Psoas muscle (tissue), 8 donors: ENCODE results near the gene THAP4. TPM values are rescaled to one million over a fixed set of nuclear protein-coding genes. Genes with fewer than 3 reads are reported as not detected.

ENCODE experiments used
- ATAC-seq, 4 donors: fragments of 200-7000 bp; cut with Tn5 transposase; one replicate each; pipeline ENCODE4 v1.9.1; 2020; ENCODE audit warnings: moderate library complexity in 3 of 4, mild to moderate bottlenecking in 2 of 4
- DNase-seq, 2 donors: peaks; one replicate each; pipeline ENCODE4 v3.0.0-alpha.2; 2020
- H3K27ac ChIP-seq: fragments of 200-600 bp; one replicate; pipeline ENCODE4 v1.8.0; 2022
- H3K27me3 ChIP-seq, 3 donors: fragments of 200-600 bp in 1 of 3; one replicate each; pipeline versions ENCODE4 v1.6.1 to v1.8.0; 2013 to 2022; ENCODE audit warnings: low read length in 2 of 3, mild to moderate bottlenecking in 2 of 3, moderate library complexity in 1 of 3; ENCODE audit not compliant: insufficient read depth in 3 of 3
- H3K36me3 ChIP-seq, 2 donors: fragments of 200-600 bp in 1 of 2; one replicate each; pipeline versions ENCODE4 v1.6.1 to v1.8.0; 2013 to 2022; ENCODE audit warnings: low read depth in 1 of 2, mild to moderate bottlenecking in 1 of 2, moderate library complexity in 1 of 2; ENCODE audit not compliant: insufficient read depth in 1 of 2
- H3K4me1 ChIP-seq: fragments of 200-600 bp; one replicate; pipeline ENCODE4 v1.8.0; 2022
- H3K4me3 ChIP-seq: fragments of 200-600 bp; one replicate; pipeline ENCODE4 v1.8.0; 2022; ENCODE audit warnings: mild to moderate bottlenecking
- H3K9me3 ChIP-seq: fragments of 200-600 bp; one replicate; pipeline ENCODE4 v1.8.0; 2022
- WGBS, 3 donors: extraction: QIAGEN DNeasy Blood & Tissue Kit; methylation state at CpG; one replicate each; pipeline versions ENCODE4 v1.1.6 to v1.1.7; 2013; 5-methylcytosine and 5-hydroxymethylcytosine counted together
- intact Hi-C, 2 donors: fragments of 100-400 bp; cut with DNase I; formaldehyde crosslinking; loops; one replicate each; pipeline versions ENCODE4 v1.11.0 to v1.14.2; 2022
- polyA plus RNA-seq, 3 donors: library from polyadenylated mRNA; stranded (reverse); fragments of 200-250 nt; gene quantifications; one replicate each; pipeline ENCODE4 v1.2.3, GENCODE V29; 2013
- total RNA-seq, 4 donors: library from RNA; stranded (reverse); fragmentation: NEBNext Ultra II Directional in 2 of 4; extraction: Animal tissue kit (Norgen Biotek cat#: 25700) in 2 of 4; gene quantifications; one replicate each; pipeline versions ENCODE4 v1.2.1 to v1.2.4, GENCODE V29; 2021 to 2023
- TF ChIP-seq, protein P1 (sequence below): fragments of 200-600 bp; IDR thresholded peaks from one replicate; pipeline ENCODE4 v1.8.0; 2022; ENCODE audit warnings: antibody characterized with exemption
- donor health status: healthy with polysubstance abuse.
- donor health status: DM: no; HTN: no; CAD: no; lungs with moderate emphysema.
- donor health status: Bipolar disorder and iron deficiency.
- donor health status: healthy.
- donor health status: DM: yes; HTN: yes; CAD: no.
- donor health status: DM: no; HTN: no; CAD: no.
- donor health status: DM: no; HTN: no; CAD: no.
- donor health status: DM: yes; HTN: yes; CAD: no.

Gene THAP4
- total and polyA plus RNA-seq, 7 donors: 64.9 to 133 (median 89.6) TPM

DNA sequence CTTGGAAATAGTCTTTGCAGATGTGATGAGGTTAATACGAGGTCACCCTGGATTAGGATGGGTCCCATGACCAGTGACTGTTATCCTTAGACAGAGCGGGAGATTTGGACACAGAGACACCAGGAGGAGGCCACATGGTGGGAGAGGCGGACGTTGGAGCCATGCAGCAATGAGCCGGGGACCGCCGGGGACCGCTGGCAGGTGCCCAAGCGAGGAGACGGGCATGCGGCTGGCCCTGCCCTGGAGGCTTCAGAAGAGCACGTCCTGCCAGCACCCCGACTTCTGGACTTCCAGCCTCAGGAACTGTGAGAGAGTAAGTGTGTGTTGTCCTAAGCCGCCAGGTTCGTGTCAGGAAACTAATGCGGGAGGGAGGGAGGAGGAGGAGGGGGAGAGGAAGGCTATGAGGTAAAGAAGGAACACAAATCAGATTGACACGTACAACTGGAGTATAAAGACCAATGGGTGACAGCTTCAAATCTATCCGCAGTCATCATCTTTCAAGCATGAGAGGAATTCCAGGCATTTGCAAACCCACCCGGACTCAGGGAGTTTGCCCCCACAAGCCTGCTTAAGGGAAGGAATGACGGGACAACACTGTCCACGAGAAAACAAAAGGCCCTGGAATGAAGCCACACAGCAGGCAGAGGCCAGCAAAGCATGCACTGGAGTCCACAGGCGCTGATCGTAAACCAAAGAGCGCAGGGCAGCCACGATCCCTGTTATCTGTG is 90.0 kb downstream of the THAP4 start:
- ATAC-seq (peak; percentile 11 to 41 (median 32)), DNase-seq (peak in 1 of 2 donors; percentile 23)

DNA sequence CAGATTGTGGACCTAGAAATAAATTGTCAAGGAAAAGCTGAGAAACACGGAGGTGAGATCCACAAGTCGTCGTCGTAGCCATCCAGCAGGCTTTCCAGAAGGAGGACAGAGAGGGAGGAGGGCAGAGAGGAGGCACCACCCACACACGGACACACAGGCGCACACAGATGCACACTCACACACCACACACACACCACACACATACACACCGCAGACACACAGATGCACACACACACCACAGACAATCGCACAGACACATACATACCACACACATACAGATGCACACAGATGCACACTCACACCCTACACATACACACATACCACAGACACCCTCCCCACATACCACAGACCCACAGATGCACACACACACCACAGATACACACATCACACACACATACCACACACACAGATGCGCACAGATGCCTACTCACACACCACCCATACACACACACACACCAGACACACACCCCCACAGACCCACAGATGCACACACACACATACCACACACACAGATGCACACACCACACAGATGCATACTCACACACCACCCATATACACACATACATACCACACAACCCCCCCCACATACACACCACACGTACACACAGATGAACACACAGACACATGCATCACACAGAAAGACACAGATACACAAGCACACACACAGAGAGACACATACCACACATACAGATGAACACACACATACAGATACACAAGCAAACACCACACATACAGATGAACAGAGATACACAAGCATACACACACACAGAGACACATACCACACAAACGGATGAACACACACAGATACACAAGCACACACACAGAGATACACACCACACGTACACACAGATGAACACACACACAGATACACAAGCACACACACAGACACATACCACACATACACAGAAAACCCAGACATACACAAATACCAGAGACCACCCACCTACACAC is 91.2 kb downstream of the THAP4 start:
- intact Hi-C loops: no loop called here
- H3K4me1 ChIP-seq: peaks cover 18% of the 10 kb centered on the region
- 54 to 62% (median 55%) methylated on average over 12 of the region's 12 CpGs for WGBS, 3 donors
- no peaks in the 10 kb centered on the region for H3K9me3 ChIP-seq
- ATAC-seq: no peak
- DNase-seq: no peak
- TF ChIP-seq, protein P1, sequence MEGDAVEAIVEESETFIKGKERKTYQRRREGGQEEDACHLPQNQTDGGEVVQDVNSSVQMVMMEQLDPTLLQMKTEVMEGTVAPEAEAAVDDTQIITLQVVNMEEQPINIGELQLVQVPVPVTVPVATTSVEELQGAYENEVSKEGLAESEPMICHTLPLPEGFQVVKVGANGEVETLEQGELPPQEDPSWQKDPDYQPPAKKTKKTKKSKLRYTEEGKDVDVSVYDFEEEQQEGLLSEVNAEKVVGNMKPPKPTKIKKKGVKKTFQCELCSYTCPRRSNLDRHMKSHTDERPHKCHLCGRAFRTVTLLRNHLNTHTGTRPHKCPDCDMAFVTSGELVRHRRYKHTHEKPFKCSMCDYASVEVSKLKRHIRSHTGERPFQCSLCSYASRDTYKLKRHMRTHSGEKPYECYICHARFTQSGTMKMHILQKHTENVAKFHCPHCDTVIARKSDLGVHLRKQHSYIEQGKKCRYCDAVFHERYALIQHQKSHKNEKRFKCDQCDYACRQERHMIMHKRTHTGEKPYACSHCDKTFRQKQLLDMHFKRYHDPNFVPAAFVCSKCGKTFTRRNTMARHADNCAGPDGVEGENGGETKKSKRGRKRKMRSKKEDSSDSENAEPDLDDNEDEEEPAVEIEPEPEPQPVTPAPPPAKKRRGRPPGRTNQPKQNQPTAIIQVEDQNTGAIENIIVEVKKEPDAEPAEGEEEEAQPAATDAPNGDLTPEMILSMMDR: no peak
- H3K36me3 ChIP-seq: no peaks in the 10 kb centered on the region
- no peak overlapping the region for H3K27ac ChIP-seq
- no peak overlapping the region for H3K4me3 ChIP-seq
- peaks cover 0 to 28% (median 7%) of the 10 kb centered on the region in 3 donors for H3K27me3 ChIP-seq

More for the DNA sequence above, 90.0 kb downstream of the THAP4 start:
- TF ChIP-seq, protein P1: no peak
- no peaks in the 10 kb centered on the region for H3K9me3 ChIP-seq
- no peak overlapping the region for H3K27ac ChIP-seq
- H3K27me3 ChIP-seq: peaks cover 0 to 22% (median 9%) of the 10 kb centered on the region in 3 donors
- intact Hi-C loops: no loop called here
- peaks cover 10% of the 10 kb centered on the region for H3K4me1 ChIP-seq
- peak overlapping the region; percentile 28 for H3K4me3 ChIP-seq
- H3K36me3 ChIP-seq: no peaks in the 10 kb centered on the region
- 6 to 9% (median 8%) methylated on average over 24 to 25 of the region's 25 CpGs for WGBS, 3 donors

DNA sequence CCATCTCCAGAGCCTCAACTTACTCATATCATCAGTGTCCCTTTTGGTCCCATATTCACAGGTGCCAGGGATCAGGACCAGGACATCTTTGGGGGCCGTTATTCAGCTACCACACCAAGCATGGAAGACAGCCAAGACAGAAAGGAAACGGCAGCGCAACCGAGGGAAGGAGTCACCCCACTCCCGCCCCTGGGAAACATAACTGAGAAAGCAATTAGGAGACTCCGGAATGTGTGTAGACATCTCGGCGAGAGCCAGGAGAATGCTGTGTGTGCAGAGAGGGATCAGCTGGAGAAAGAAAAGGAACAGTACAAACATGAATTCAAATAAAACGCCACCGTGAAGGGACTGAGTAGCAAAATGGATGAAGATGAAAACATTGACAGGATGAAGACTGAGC is 91.9 kb downstream of the THAP4 start:
- intact Hi-C loops: no loop called here

DNA sequence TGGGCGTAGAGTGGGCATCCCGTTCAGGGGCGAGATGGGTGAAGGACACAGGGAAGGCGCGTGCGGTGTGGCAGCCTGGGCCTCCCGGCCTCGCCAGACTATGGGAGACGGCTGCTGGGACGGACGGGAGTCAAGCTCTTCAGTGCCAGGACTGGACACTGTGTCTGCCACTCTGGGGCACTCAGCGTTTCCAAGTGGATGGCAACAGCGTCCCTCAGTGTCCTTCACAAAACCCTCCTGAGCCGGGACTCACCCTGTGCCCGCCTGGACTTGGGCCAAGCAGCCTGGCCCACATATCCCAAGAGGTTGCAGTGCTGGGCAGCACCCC is 94.7 kb downstream of the THAP4 start:
- DNase-seq (peak in 1 of 2 donors; percentile 59), ATAC-seq (peak; percentile 8 to 39 (median 33))
- intact Hi-C loops: no loop called here
- no peaks in the 10 kb centered on the region for H3K36me3 ChIP-seq
- H3K27ac ChIP-seq: no peak overlapping the region
- peaks cover 0 to 28% (median 4%) of the 10 kb centered on the region in 3 donors for H3K27me3 ChIP-seq
- TF ChIP-seq, protein P1: no peak
- no peaks in the 10 kb centered on the region for H3K9me3 ChIP-seq
- H3K4me3 ChIP-seq: no peak overlapping the region
- peaks cover 21% of the 10 kb centered on the region for H3K4me1 ChIP-seq
- 38 to 60% (median 51%) methylated on average over 13 to 15 of the region's 15 CpGs for WGBS, 3 donors

More for the DNA sequence above, 91.9 kb downstream of the THAP4 start:
- TF ChIP-seq, protein P1: no peak
- Histone ChIP-seq H3K9me3 (no peaks in the 10 kb centered on the region), H3K27ac (no peak overlapping the region), H3K4me3 (no peak overlapping the region), H3K4me1 (peaks cover 22% of the 10 kb centered on the region), H3K36me3 (no peaks in the 10 kb centered on the region), H3K27me3 (peaks cover 0 to 28% (median 7%) of the 10 kb centered on the region in 3 donors)
- ATAC-seq (no peak), DNase-seq (no peak)
- 20 to 29% (median 21%) methylated on average over 10 of the region's 10 CpGs for WGBS, 3 donors
